ENCODE measurements around the gene SLC4A1AP. TPM values are rescaled to one million over a fixed set of nuclear protein-coding genes. Genes with fewer than 3 reads are reported as not detected.

Gene SLC4A1AP
- polyA plus RNA-seq, 10 donors = 21.6 to 30.0 (median 24.0) TPM

GRCh38 chr2:27738349-27739057 is 74.8 kb downstream of the SLC4A1AP start:
- DNase-seq = no peak

- no peak for DNase-seq
These were observed 75.3 kb downstream of the SLC4A1AP start for GRCh38 chr2:27739058-27739373.

- DNase-seq = no peak
These were observed 78.0 kb downstream of the SLC4A1AP start for GRCh38 chr2:27741673-27742072.

- no peak for DNase-seq
These were observed 78.9 kb downstream of the SLC4A1AP start for GRCh38 chr2:27742571-27742970.

Other genes with a start within 250 kb of the SLC4A1AP start
- 100 to 1,000 TPM; 106 to 133 (median 118) TPM for gene NRBP1, start 235.3 kb upstream of the SLC4A1AP start, polyA plus RNA-seq (ENCODE audit: insufficient read length in 10 of 10)
- 1 to 10 TPM; 1.3 to 4.5 (median 2.3) TPM for gene KRTCAP3, start 221.5 kb upstream of the SLC4A1AP start, polyA plus RNA-seq (ENCODE audit: insufficient read length in 10 of 10)
- gene IFT172, start 174.1 kb upstream of the SLC4A1AP start, polyA plus RNA-seq (ENCODE audit: insufficient read length in 10 of 10) = 10 to 100 TPM; 12.0 to 34.0 (median 18.4) TPM
- 10 to 100 TPM in 2 of 10 donors, 1 to 10 TPM in 8; 6.3 to 13.6 (median 8.1) TPM for gene FNDC4, start 168.7 kb upstream of the SLC4A1AP start, polyA plus RNA-seq (ENCODE audit: insufficient read length in 10 of 10)
- under 1 TPM in 2 of 10 donors, not detected in 8; 0.05 to 0.29 TPM for gene GCKR, start 167.1 kb upstream of the SLC4A1AP start, polyA plus RNA-seq (ENCODE audit: insufficient read length in 10 of 10)
- 10 to 100 TPM; 37.1 to 50.7 (median 42.8) TPM for gene ZNF512, start 80.8 kb upstream of the SLC4A1AP start, polyA plus RNA-seq (ENCODE audit: insufficient read length in 10 of 10)
- 1 to 10 TPM; 5.9 to 7.3 (median 6.7) TPM for gene CCDC121, start 34.9 kb upstream of the SLC4A1AP start, polyA plus RNA-seq (ENCODE audit: insufficient read length in 10 of 10)
- gene GPN1, start 34.8 kb upstream of the SLC4A1AP start, polyA plus RNA-seq (ENCODE audit: insufficient read length in 10 of 10) = 10 to 100 TPM; 29.2 to 39.6 (median 35.2) TPM
- gene SUPT7L, start 275 bp upstream of the SLC4A1AP start, polyA plus RNA-seq (ENCODE audit: insufficient read length in 10 of 10) = 10 to 100 TPM; 23.6 to 44.1 (median 30.0) TPM
- 100 to 1,000 TPM; 102 to 132 (median 117) TPM for gene MRPL33, start 107.8 kb downstream of the SLC4A1AP start, polyA plus RNA-seq (ENCODE audit: insufficient read length in 10 of 10)
- 1 to 10 TPM in 3 of 10 donors, under 1 TPM in 7; 0.80 to 1.3 (median 0.96) TPM for gene RBKS, start 226.5 kb downstream of the SLC4A1AP start, polyA plus RNA-seq (ENCODE audit: insufficient read length in 10 of 10)
- gene BABAM2, start 226.8 kb downstream of the SLC4A1AP start, polyA plus RNA-seq (ENCODE audit: insufficient read length in 10 of 10) = 10 to 100 TPM; 19.7 to 26.0 (median 23.7) TPM

All from muscle of back (tissue), 11 donors.